A673 (cell line): ENCODE data around the gene WBP2. TPM values are rescaled to one million over a fixed set of nuclear protein-coding genes. Genes with fewer than 3 reads are reported as not detected.

Experiments used
- BruUV-seq: library from RNA; stranded (reverse); fragments of 400-500 nt; replicated peaks from 2 replicates; lab custom pipeline; 2021; lab: Mats Ljungman, UMichigan
- CTCF ChIA-PET: fragments of 300-600 bp; sonication (Branson Sonifier 250); formaldehyde crosslinking; loops from one replicate; lab custom pipeline; 2022; ENCODE audit warnings: antibody characterized with exemption; lab: Charles Lee
- POLR2A ChIA-PET: fragments of 300-600 bp; sonication (Branson Sonifier 250); formaldehyde crosslinking; loops from one replicate; lab custom pipeline; 2022; ENCODE audit warnings: antibody characterized with exemption; ENCODE audit not compliant: low non-redundant PET; lab: Charles Lee
- DNase-seq: peaks from one replicate; pipeline ENCODE4 v3.0.0-alpha.2; 2015; ENCODE audit warnings: low spot score
- H3K27ac ChIP-seq: fragments of 200-600 bp; sonication (generic); 2 replicates; pipeline ENCODE4 v1.5.1; 2016; ENCODE audit warnings: mixed run types, low read depth, mild to moderate bottlenecking, mixed read lengths, antibody characterized with exemption, low read length; ENCODE audit not compliant: poor library complexity, severe bottlenecking
- H3K27me3 ChIP-seq: fragments of 200-600 bp; sonication (generic); replicated peaks from 2 replicates; pipeline ENCODE4 v1.6.1; 2017; ENCODE audit warnings: mixed run types, low read depth, mild to moderate bottlenecking, mixed read lengths, antibody characterized with exemption, low read length; ENCODE audit not compliant: insufficient read depth, poor library complexity
- H3K36me3 ChIP-seq: fragments of 200-600 bp; sonication (generic); 2 replicates; pipeline ENCODE4 v1.6.1; 2016; ENCODE audit warnings: mixed run types, mild to moderate bottlenecking, mixed read lengths, antibody characterized with exemption, low read length; ENCODE audit not compliant: insufficient read depth, poor library complexity, severe bottlenecking
- H3K4me1 ChIP-seq: fragments of 200-600 bp; sonication (generic); 2 replicates; pipeline ENCODE4 v1.6.1; 2017; ENCODE audit warnings: mixed run types, mild to moderate bottlenecking, mixed read lengths, antibody characterized with exemption, low read length; ENCODE audit not compliant: insufficient read depth, poor library complexity, severe bottlenecking
- H3K4me3 ChIP-seq: fragments of 200-600 bp; sonication (generic); 2 replicates; pipeline ENCODE4 v1.5.1; 2016; ENCODE audit warnings: low read depth, mixed run types, mild to moderate bottlenecking, mixed read lengths, low read length; ENCODE audit not compliant: poor library complexity, severe bottlenecking
- H3K9me3 ChIP-seq: fragments of 200-600 bp; sonication (generic); 2 replicates; pipeline ENCODE4 v1.6.1; 2016; ENCODE audit warnings: mixed run types, low read depth, mild to moderate bottlenecking, mixed read lengths, antibody characterized with exemption, low read length; ENCODE audit not compliant: poor library complexity, severe bottlenecking
- CTCF ChIP-seq: fragments of 300-800, 200-600 bp; sonication (generic); conservative IDR thresholded peaks from 2 replicates; pipeline ENCODE4 v1.5.1; 2017; ENCODE audit warnings: low read depth, mild to moderate bottlenecking, antibody characterized with exemption, low read length, moderate library complexity, mixed read lengths
- EZH2 ChIP-seq: fragments of 200-600 bp; sonication (generic); IDR thresholded peaks from 2 replicates; pipeline ENCODE4 v1.6.1; 2017; ENCODE audit warnings: borderline replicate concordance, low read depth, mild to moderate bottlenecking, mixed read lengths, antibody characterized with exemption, low read length; ENCODE audit not compliant: poor library complexity, severe bottlenecking
- intact Hi-C: fragments of 100-400 bp; cut with micrococcal nuclease; formaldehyde crosslinking; loops from one replicate; pipeline ENCODE4 v1.10.0; 2022; ENCODE audit not compliant: unreplicated experiment
- total RNA-seq: library from RNA; stranded (reverse); gene quantifications from 2 replicates; pipeline ENCODE4 v1.2.3, GENCODE V29; 2021

WBP2 gene
- total RNA-seq, 1 experiment from 2014 or later, result 70.3 TPM

GRCh38 chr17:75835654-75835987, 19.5 kb downstream of the WBP2 start:
- Histone ChIP-seq H3K9me3 (no peaks in the 10 kb centered on the region), H3K36me3 (no peaks in the 10 kb centered on the region), H3K4me1 (peaks cover 9% of the 10 kb centered on the region), H3K27ac (no peak overlapping the region), H3K4me3 (peak overlapping the region; percentile 34), H3K27me3 (no peaks in the 10 kb centered on the region)
- ChIA-PET POLR2A (no interaction called here), CTCF (interaction anchor here (1.2 kb wide), 1 partner anchor 11 kb away, joined by 3 read pairs; no protein-coding TSS in a partner anchor)
- TF ChIP-seq EZH2 (no peak), CTCF (no peak)
- no TSS peak for BruUV-seq
- no peak for DNase-seq
- intact Hi-C loops, result no loop called here

- peak; percentile 72 for DNase-seq
- H3K27me3 ChIP-seq, result no peaks in the 10 kb centered on the region
- H3K4me3 ChIP-seq, result peak overlapping the region; percentile 34
- H3K27ac ChIP-seq, result no peak overlapping the region
- ChIA-PET POLR2A (no interaction called here), CTCF (interaction anchor here (0.5 to 1.2 kb wide), 2 partner anchors 12 to 39 kb away, joined by 3 to 5 read pairs; no protein-coding TSS in a partner anchor)
- intact Hi-C loops, result no loop called here
- no peaks in the 10 kb centered on the region for H3K36me3 ChIP-seq
- H3K9me3 ChIP-seq, result no peaks in the 10 kb centered on the region
- no TSS peak for BruUV-seq
- TF ChIP-seq CTCF (no peak), EZH2 (no peak)
- peaks cover 9% of the 10 kb centered on the region for H3K4me1 ChIP-seq
Measured at GRCh38 chr17:75834928-75835653, 20.0 kb downstream of the WBP2 start.

GRCh38 chr17:75834279-75834920, 20.7 kb downstream of the WBP2 start:
- ChIA-PET POLR2A (no interaction called here), CTCF (interaction anchor here (0.5 kb wide), 1 partner anchor 39 kb away, joined by 5 read pairs; no protein-coding TSS in a partner anchor)
- no peak for DNase-seq

More at GRCh38 chr17:75834279-75834920, 20.7 kb downstream of the WBP2 start:
- TF ChIP-seq CTCF, result no peak
- no peak for TF ChIP-seq EZH2
- no TSS peak for BruUV-seq
- Histone ChIP-seq H3K4me1 (peaks cover 9% of the 10 kb centered on the region), H3K27me3 (no peaks in the 10 kb centered on the region), H3K36me3 (no peaks in the 10 kb centered on the region), H3K4me3 (no peak overlapping the region), H3K27ac (no peak overlapping the region), H3K9me3 (no peaks in the 10 kb centered on the region)
- intact Hi-C loops, result no loop called here
